GM23338 (cell line): ENCODE data around the gene RRM1. TPM values are rescaled to one million over a fixed set of nuclear protein-coding genes. Genes with fewer than 3 reads are reported as not detected.

Experiments used
- ATAC-seq: fragments of 200-7000 bp; cut with Tn5 transposase; 3 replicates; pipeline ENCODE4 v1.9.1; 2020
- DNase-seq: peaks from one replicate; pipeline ENCODE4 v3.0.0-alpha.2; 2015; ENCODE audit warnings: low spot score
- H2AFZ ChIP-seq: fragments of 200-600 bp; sonication (generic); 2 replicates; pipeline ENCODE4 v1.8.0; 2016; ENCODE audit warnings: antibody characterized with exemption, mild to moderate bottlenecking, moderate library complexity
- H3F3A ChIP-seq: fragments of 200-600 bp; sonication (generic); replicated peaks from 2 replicates; pipeline ENCODE4 v1.8.0; 2017; ENCODE audit warnings: antibody characterized with exemption, mixed run types, low read depth
- H3K27ac ChIP-seq: fragments of 200-600 bp; sonication (generic); 2 replicates; pipeline ENCODE4 v1.6.1; 2016; ENCODE audit warnings: low read depth
- H3K27me3 ChIP-seq: fragments of 200-600 bp; sonication (generic); 2 replicates; pipeline ENCODE4 v1.8.0; 2016; ENCODE audit warnings: mild to moderate bottlenecking, mixed run types, moderate library complexity; ENCODE audit not compliant: insufficient read depth
- H3K36me3 ChIP-seq: fragments of 200-600 bp; sonication (generic); 2 replicates; pipeline ENCODE4 v1.8.0; 2016; ENCODE audit warnings: mild to moderate bottlenecking; ENCODE audit not compliant: insufficient read depth
- H3K4me1 ChIP-seq: fragments of 200-600 bp; sonication (generic); 2 replicates; pipeline ENCODE4 v1.8.0; 2016; ENCODE audit warnings: mild to moderate bottlenecking, moderate library complexity; ENCODE audit not compliant: insufficient read depth
- H3K4me2 ChIP-seq: fragments of 200-600 bp; sonication (generic); 2 replicates; pipeline ENCODE4 v1.7.1; 2017; ENCODE audit warnings: mixed run types
- H3K4me3 ChIP-seq: fragments of 200-600 bp; sonication (generic); 2 replicates; pipeline ENCODE4 v1.6.1; 2016; ENCODE audit warnings: mixed run types
- H3K79me2 ChIP-seq: fragments of 200-600 bp; sonication (generic); replicated peaks from 2 replicates; pipeline ENCODE4 v1.8.0; 2017; ENCODE audit warnings: mild to moderate bottlenecking; ENCODE audit not compliant: insufficient read depth
- H3K9me2 ChIP-seq: fragments of 200-600 bp; sonication (generic); 2 replicates; pipeline ENCODE4 v1.8.0; 2017; ENCODE audit not compliant: insufficient read depth
- H4K20me1 ChIP-seq: fragments of 200-600 bp; sonication (generic); replicated peaks from 2 replicates; pipeline ENCODE4 v1.8.0; 2017; ENCODE audit warnings: mild to moderate bottlenecking; ENCODE audit not compliant: insufficient read depth
- H3K27ac Mint-ChIP-seq: 2 replicates; pipeline ENCODE4 v1.8.0; 2020; ENCODE audit warnings: inconsistent platforms, mild to moderate bottlenecking, moderate library complexity, mixed read lengths
- H3K27me3 Mint-ChIP-seq: 3 replicates; pipeline ENCODE4 v1.8.0; 2022; ENCODE audit warnings: low read depth, mild to moderate bottlenecking, moderate library complexity, mixed read lengths, inconsistent platforms; ENCODE audit not compliant: insufficient read depth, poor library complexity
- H3K36me3 Mint-ChIP-seq: 3 replicates; pipeline ENCODE4 v1.8.0; 2021; ENCODE audit warnings: low read depth, mild to moderate bottlenecking, inconsistent platforms, moderate library complexity, mixed read lengths
- H3K4me1 Mint-ChIP-seq: 3 replicates; pipeline ENCODE4 v1.8.0; 2020; ENCODE audit warnings: mild to moderate bottlenecking, inconsistent platforms, mixed read lengths
- H3K4me3 Mint-ChIP-seq: 3 replicates; pipeline ENCODE4 v1.8.0; 2021; ENCODE audit warnings: moderate library complexity, mild to moderate bottlenecking, inconsistent platforms, mixed read lengths
- H3K9me3 Mint-ChIP-seq: 3 replicates; pipeline ENCODE4 v1.8.0; 2020; ENCODE audit warnings: moderate library complexity, mild to moderate bottlenecking, inconsistent platforms, mixed read lengths
- CREB1 ChIP-seq: fragments of 250-450 bp; sonication (Bioruptor Pico); IDR thresholded peaks from 2 replicates; pipeline ENCODE4 v1.5.0; 2020; ENCODE audit warnings: low read depth, mild to moderate bottlenecking, moderate library complexity
- CTCF ChIP-seq, 2 experiments: fragments of 200-600 bp in 1 of 2; sonication (generic) in 1 of 2; conservative IDR thresholded peaks; 2 replicates each; pipeline versions ENCODE4 v1.5.1 to v1.6.1; 2016 to 2017; ENCODE audit warnings: antibody characterized with exemption in 2 of 2, low read depth in 2 of 2, mild to moderate bottlenecking in 2 of 2, moderate library complexity in 1 of 2
- ETS1 ChIP-seq: IDR thresholded peaks from 2 replicates; pipeline ENCODE4 v1.6.1; 2016; ENCODE audit warnings: antibody characterized with exemption
- EZH2 ChIP-seq: fragments of 200-600 bp; sonication (generic); IDR thresholded peaks from one replicate; pipeline ENCODE4 v1.8.0; 2017; ENCODE audit warnings: antibody characterized with exemption, mild to moderate bottlenecking, low read depth; ENCODE audit not compliant: unreplicated experiment
- EZH2phosphoT487 ChIP-seq: fragments of 200-600 bp; sonication (generic); IDR thresholded peaks from one replicate; pipeline ENCODE4 v1.8.1; 2018; ENCODE audit warnings: antibody characterized with exemption; ENCODE audit not compliant: unreplicated experiment
- JUNB ChIP-seq: IDR thresholded peaks from one replicate; pipeline ENCODE4 v1.6.1; 2016; ENCODE audit warnings: antibody characterized with exemption; ENCODE audit not compliant: unreplicated experiment
- NANOG ChIP-seq: IDR thresholded peaks from 2 replicates; pipeline ENCODE4 v1.6.1; 2016; ENCODE audit warnings: antibody characterized with exemption, borderline replicate concordance
- POLR2AphosphoS5 ChIP-seq: IDR thresholded peaks from 2 replicates; pipeline ENCODE4 v1.6.1; 2016; ENCODE audit warnings: antibody characterized with exemption, low read depth
- REST ChIP-seq: IDR thresholded peaks from one replicate; pipeline ENCODE4 v1.6.1; 2018; ENCODE audit warnings: antibody characterized with exemption; ENCODE audit not compliant: unreplicated experiment
- STAT1 ChIP-seq: IDR thresholded peaks from one replicate; pipeline ENCODE4 v1.6.1; 2016; ENCODE audit warnings: antibody characterized with exemption; ENCODE audit not compliant: unreplicated experiment
- ZNF114 ChIP-seq: fragments of 250-450 bp; sonication (Bioruptor Pico); IDR thresholded peaks from 2 replicates; pipeline ENCODE4 v1.5.0; 2020; ENCODE audit warnings: mild to moderate bottlenecking, moderate library complexity
- ZNF331 ChIP-seq: fragments of 250-450 bp; sonication (Bioruptor Pico); IDR thresholded peaks from 2 replicates; pipeline ENCODE4 v1.5.0; 2020; ENCODE audit warnings: low read depth, mild to moderate bottlenecking, moderate library complexity
- ZNF462 ChIP-seq: fragments of 250-450 bp; sonication (Bioruptor Pico); IDR thresholded peaks from 2 replicates; pipeline ENCODE4 v1.5.0; 2020; ENCODE audit warnings: mild to moderate bottlenecking, moderate library complexity
- polyA plus RNA-seq: library from polyadenylated mRNA; unstranded; fragments of >200 nt; fragmentation: Nextera tagmentation; extraction: Ambion mirVana; gene quantifications from 2 replicates; pipeline ENCODE4 v1.2.1, GENCODE V29; 2016
- total RNA-seq: library from RNA; depleted of rRNA; stranded (reverse); fragments of >200 nt; shearing (Covaris generic); gene quantifications from 2 replicates; pipeline ENCODE4 v1.2.3, GENCODE V29; 2014

The RRM1 gene
- total and polyA plus RNA-seq, 2 experiments from 2014 or later, result 47.3 to 96.8 TPM

- H3K27ac Mint-ChIP-seq, result no peak overlapping the region
- no peaks in the 10 kb centered on the region; the same call in 2 of the 3 replicates for H3K36me3 Mint-ChIP-seq
- H3K4me3 Mint-ChIP-seq, result no peak overlapping the region
- Histone ChIP-seq H3K27ac (no peak overlapping the region), H3K4me3 (no peak overlapping the region), H3K27me3 (no peaks in the 10 kb centered on the region), H3K4me1 (peaks cover 6% of the 10 kb centered on the region; the same call in 1 of the 2 replicates), H3K36me3 (no peaks in the 10 kb centered on the region), H3F3A (no peaks in the 10 kb centered on the region), H3K9me2 (no peaks in the 10 kb centered on the region), H3K79me2 (no peaks in the 10 kb centered on the region), H4K20me1 (no peaks in the 10 kb centered on the region), H2AFZ (no peak overlapping the region), H3K4me2 (no peak overlapping the region)
- H3K27me3 Mint-ChIP-seq, result peaks cover 5% of the 10 kb centered on the region
- peaks cover 12% of the 10 kb centered on the region for H3K4me1 Mint-ChIP-seq
- ATAC-seq (no peak), DNase-seq (no peak)
- no peak for TF ChIP-seq ZNF331
- TF ChIP-seq STAT1, result no peak
- TF ChIP-seq ZNF462, result no peak
- TF ChIP-seq JUNB, result no peak
- no peak for TF ChIP-seq ZNF114 (CRISPR knock-in tag)
- no peak for TF ChIP-seq CTCF (conservative IDR thresholded peaks at IDR 0.05; ENCODE audit: low read depth in 2 of 2)
- TF ChIP-seq REST, result no peak
- no peak for TF ChIP-seq CREB1 (CRISPR knock-in tag)
- TF ChIP-seq ETS1, result no peak
- TF ChIP-seq EZH2phosphoT487, result no peak
- TF ChIP-seq EZH2, result no peak
- TF ChIP-seq POLR2AphosphoS5, result no peak
- TF ChIP-seq NANOG, result no peak
- H3K9me3 Mint-ChIP-seq, result no peaks in the 10 kb centered on the region; the same call in 2 of the 3 replicates
Measured at GRCh38 chr11:4083198-4083597, 11.4 kb upstream of the RRM1 start.
